IMR-90 (cell line): ENCODE results near the gene SEMA4D.
A peak's percentile ranks its signal among the peaks of the same experiment; 100 is the strongest.

ENCODE experiments used
- CEBPB ChIP-seq: IDR thresholded peaks from 2 replicates; pipeline ENCODE4 v1.6.1; 2012; ENCODE audit warnings: low read depth, low read length, improper control_type of control experiment
- ELK1 ChIP-seq: fragments of 150-350 bp; IDR thresholded peaks from 2 replicates; pipeline ENCODE4 v1.6.1; 2016; ENCODE audit warnings: low read depth, mild to moderate bottlenecking, low read length, moderate library complexity, borderline replicate concordance
- FOS ChIP-seq: fragments of 150-350 bp; IDR thresholded peaks from 2 replicates; pipeline ENCODE4 v1.6.1; 2016; ENCODE audit warnings: low read depth, low read length
- POLR2A ChIP-seq: IDR thresholded peaks from 2 replicates; pipeline ENCODE4 v1.6.1; 2012; ENCODE audit warnings: mild to moderate bottlenecking, low read depth, low read length
- RAD21 ChIP-seq: IDR thresholded peaks from 2 replicates; pipeline ENCODE4 v1.6.1; 2012; ENCODE audit warnings: low read length, improper control_type of control experiment
- TF ChIP-seq, protein P1 (sequence below): conservative IDR thresholded peaks from 2 replicates; pipeline ENCODE4 v1.5.1; 2012; ENCODE audit warnings: mild to moderate bottlenecking, low read depth, low read length, improper control_type of control experiment
- TF ChIP-seq, protein P2 (sequence below): fragments of 150-350 bp; IDR thresholded peaks from 2 replicates; pipeline ENCODE4 v1.6.1; 2017; ENCODE audit warnings: mild to moderate bottlenecking, antibody characterized with exemption, low read length, low read depth

GRCh38 chr9:89428901-89429890 lies 68.7 kb downstream of the SEMA4D start:
- TF ChIP-seq, protein P1, sequence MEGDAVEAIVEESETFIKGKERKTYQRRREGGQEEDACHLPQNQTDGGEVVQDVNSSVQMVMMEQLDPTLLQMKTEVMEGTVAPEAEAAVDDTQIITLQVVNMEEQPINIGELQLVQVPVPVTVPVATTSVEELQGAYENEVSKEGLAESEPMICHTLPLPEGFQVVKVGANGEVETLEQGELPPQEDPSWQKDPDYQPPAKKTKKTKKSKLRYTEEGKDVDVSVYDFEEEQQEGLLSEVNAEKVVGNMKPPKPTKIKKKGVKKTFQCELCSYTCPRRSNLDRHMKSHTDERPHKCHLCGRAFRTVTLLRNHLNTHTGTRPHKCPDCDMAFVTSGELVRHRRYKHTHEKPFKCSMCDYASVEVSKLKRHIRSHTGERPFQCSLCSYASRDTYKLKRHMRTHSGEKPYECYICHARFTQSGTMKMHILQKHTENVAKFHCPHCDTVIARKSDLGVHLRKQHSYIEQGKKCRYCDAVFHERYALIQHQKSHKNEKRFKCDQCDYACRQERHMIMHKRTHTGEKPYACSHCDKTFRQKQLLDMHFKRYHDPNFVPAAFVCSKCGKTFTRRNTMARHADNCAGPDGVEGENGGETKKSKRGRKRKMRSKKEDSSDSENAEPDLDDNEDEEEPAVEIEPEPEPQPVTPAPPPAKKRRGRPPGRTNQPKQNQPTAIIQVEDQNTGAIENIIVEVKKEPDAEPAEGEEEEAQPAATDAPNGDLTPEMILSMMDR, result 0 out of 2 replicates have a peak, but pooled peaks have one; percentile 12
- TF ChIP-seq POLR2A (no peak), CEBPB (no peak), FOS (no peak), RAD21 (no peak), ELK1 (no peak)
- TF ChIP-seq, protein P2, sequence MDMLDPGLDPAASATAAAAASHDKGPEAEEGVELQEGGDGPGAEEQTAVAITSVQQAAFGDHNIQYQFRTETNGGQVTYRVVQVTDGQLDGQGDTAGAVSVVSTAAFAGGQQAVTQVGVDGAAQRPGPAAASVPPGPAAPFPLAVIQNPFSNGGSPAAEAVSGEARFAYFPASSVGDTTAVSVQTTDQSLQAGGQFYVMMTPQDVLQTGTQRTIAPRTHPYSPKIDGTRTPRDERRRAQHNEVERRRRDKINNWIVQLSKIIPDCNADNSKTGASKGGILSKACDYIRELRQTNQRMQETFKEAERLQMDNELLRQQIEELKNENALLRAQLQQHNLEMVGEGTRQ, result no peak
